T-helper 17 cell (primary cell): ENCODE data around the gene TXLNG. TPM values are rescaled to one million over a fixed set of nuclear protein-coding genes. Genes with fewer than 3 reads are reported as not detected.
A peak's percentile ranks its signal among the peaks of the same experiment; 100 is the strongest.

Experiments
- ATAC-seq: fragments of 150-1000 bp; cut with Tn5 transposase; 2 replicates; pipeline ENCODE4 v1.10.0; 2021; ENCODE audit warnings: mild to moderate bottlenecking, moderate library complexity
- DNase-seq, 3 donors: peaks; one replicate each; pipeline versions ENCODE4 v3.0.0 to v3.0.0-alpha.2; 2020 to 2021
- H3K9me3 ChIP-seq: one replicate; pipeline ENCODE4 v1.7.0; 2013; ENCODE audit warnings: low read length, mild to moderate bottlenecking; ENCODE audit not compliant: control insufficient read depth, poor library complexity, severe bottlenecking
- H3K27ac Mint-ChIP-seq: one replicate; pipeline ENCODE4 v1.8.0; 2022; ENCODE audit warnings: mild to moderate bottlenecking, moderate library complexity, mixed read lengths
- H3K27me3 Mint-ChIP-seq: one replicate; pipeline ENCODE4 v1.8.0; 2022; ENCODE audit warnings: mixed read lengths
- H3K36me3 Mint-ChIP-seq: one replicate; pipeline ENCODE4 v1.8.0; 2022; ENCODE audit warnings: low read depth, mixed read lengths
- H3K4me1 Mint-ChIP-seq: one replicate; pipeline ENCODE4 v1.8.0; 2022; ENCODE audit warnings: mild to moderate bottlenecking, mixed read lengths
- H3K4me3 Mint-ChIP-seq: one replicate; pipeline ENCODE4 v1.8.0; 2022; ENCODE audit warnings: mild to moderate bottlenecking, moderate library complexity, mixed read lengths
- total RNA-seq, 4 donors: library from RNA in 2 of 4; stranded (reverse) in 2 of 4; gene quantifications; one replicate each; pipeline ENCODE4 v1.2.3 and lab custom pipeline; 2022 to 2026

The TXLNG gene
- total RNA-seq, 2 donors from 2014 or later: 19.9 to 21.7 TPM

- no peak for ATAC-seq
- Mint-ChIP-seq H3K27ac (no peak overlapping the region), H3K27me3 (no peaks in the 10 kb centered on the region), H3K36me3 (no peaks in the 10 kb centered on the region), H3K4me1 (peaks cover 2% of the 10 kb centered on the region), H3K4me3 (no peak overlapping the region)
- H3K9me3 ChIP-seq: no peaks in the 10 kb centered on the region
- no peak for DNase-seq
Observed at GRCh38 chrX:16834806-16835205, 48.5 kb downstream of the TXLNG start.

DNA sequence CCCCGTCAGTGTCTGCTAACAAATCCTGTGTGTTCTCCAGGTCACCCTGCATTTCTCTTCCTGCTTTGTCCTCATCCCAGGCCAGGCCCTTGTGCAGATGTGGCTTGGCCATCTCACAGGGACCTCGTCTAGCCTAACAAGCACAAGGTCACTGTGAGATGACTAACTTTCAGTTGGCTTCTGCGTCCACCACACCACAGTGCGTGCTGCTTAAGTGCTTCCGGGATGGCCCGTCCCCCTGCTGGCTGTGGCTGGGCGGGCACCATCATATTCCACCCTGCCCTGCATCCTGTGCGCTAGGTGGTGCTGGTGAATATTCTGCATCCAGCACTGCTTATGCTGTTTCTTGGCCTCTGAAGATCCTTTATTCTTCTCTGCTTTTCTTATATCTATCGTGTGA, 50.1 kb downstream of the TXLNG start:
- no peak for DNase-seq
- no peaks in the 10 kb centered on the region for H3K9me3 ChIP-seq
- peak; percentile 65 for ATAC-seq
- Mint-ChIP-seq H3K27me3 (no peaks in the 10 kb centered on the region), H3K36me3 (no peaks in the 10 kb centered on the region), H3K27ac (peak overlapping the region; percentile 79), H3K4me1 (peaks cover 2% of the 10 kb centered on the region), H3K4me3 (peak overlapping the region; percentile 67)

DNA sequence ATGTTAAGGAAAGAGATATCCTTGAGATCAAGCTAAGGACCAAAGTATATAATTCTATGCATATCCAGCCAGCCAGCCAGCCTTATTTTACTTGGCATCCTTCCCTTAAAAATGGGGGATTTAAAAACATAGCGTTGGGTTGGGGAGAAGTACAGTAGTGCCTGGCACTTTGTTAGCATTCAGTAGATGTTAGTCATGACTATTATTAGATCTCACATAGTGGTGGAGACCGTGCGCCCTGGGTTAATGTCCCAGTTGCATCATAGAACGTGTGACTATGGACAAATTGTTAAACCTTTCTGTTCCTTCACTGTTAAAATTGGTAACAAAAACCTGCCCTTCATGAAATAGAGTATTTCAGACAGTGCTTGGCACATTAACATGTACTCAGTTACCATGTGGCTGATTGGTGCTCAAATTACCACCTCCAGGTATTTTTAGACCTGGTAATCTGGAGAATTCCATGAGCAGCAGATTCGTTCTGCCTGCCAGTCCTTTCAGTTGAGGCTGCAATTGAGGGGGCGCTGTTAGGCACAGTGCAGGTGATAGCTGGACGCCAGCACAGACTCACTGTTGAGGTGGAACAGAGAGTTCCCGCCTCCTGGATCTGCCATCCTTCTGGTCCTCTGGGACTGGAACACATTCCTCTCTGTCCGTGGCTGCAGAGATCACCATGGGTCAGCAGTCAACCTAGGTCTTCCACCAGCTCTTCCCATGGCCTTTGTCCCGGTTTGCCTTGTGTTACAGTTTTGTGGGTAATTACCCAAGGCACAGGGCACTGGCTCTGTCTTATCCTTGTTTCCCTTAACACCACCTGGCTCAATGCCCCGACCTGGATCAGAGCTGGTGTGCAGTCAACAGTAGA, 52.2 kb downstream of the TXLNG start:
- DNase-seq (no peak), ATAC-seq (no peak)
- H3K27ac Mint-ChIP-seq: peak overlapping the region; percentile 53
- H3K4me1 Mint-ChIP-seq: no peaks in the 10 kb centered on the region
- H3K9me3 ChIP-seq: no peaks in the 10 kb centered on the region
- no peaks in the 10 kb centered on the region for H3K36me3 Mint-ChIP-seq
- peak overlapping the region; percentile 49 for H3K4me3 Mint-ChIP-seq
- H3K27me3 Mint-ChIP-seq: no peaks in the 10 kb centered on the region

DNA sequence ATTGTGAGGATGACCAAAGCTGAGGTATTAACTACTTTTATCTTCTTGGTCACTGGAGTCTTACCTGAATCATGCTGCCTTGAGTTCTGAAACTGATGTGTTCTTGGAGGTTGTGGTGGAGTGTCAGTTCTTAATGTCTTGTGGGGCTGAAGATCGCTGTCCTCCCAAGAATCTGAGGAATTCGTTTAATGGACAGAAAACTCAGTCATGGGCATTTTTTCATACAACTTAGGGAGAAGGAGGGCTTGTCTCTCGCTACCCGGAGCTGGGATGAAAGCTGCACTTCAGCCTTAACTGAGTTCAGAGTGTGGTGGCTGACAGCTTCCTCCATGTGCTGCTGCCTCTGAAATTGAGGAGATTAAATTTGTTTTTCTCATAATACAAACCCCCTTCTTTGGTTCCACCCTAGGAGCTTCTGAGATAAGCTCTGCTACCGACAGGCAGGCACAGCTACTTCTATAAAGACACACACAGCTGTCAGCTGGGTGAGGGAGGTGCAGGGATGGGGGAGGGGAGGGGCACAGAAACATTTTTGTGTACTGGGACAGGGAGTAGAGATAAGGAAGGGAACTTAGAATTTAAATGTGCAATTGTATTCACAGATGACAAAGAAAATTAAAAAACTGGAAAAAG, 53.1 kb downstream of the TXLNG start:
- peak overlapping the region; percentile 53 for H3K27ac Mint-ChIP-seq

GRCh38 chrX:16839852-16840460, 53.7 kb downstream of the TXLNG start:
- peaks cover 2% of the 10 kb centered on the region for H3K4me1 Mint-ChIP-seq
- ATAC-seq: no peak
- no peak overlapping the region for H3K4me3 Mint-ChIP-seq
- DNase-seq: no peak
- H3K36me3 Mint-ChIP-seq: no peaks in the 10 kb centered on the region
- no peaks in the 10 kb centered on the region for H3K9me3 ChIP-seq
- no peaks in the 10 kb centered on the region for H3K27me3 Mint-ChIP-seq
- peak overlapping the region; percentile 53 for H3K27ac Mint-ChIP-seq

More for the DNA sequence above, 53.1 kb downstream of the TXLNG start:
- no peaks in the 10 kb centered on the region for H3K9me3 ChIP-seq
- Mint-ChIP-seq H3K4me1 (peaks cover 2% of the 10 kb centered on the region), H3K4me3 (peak overlapping the region; percentile 19), H3K36me3 (no peaks in the 10 kb centered on the region), H3K27me3 (no peaks in the 10 kb centered on the region)
- ATAC-seq (no peak), DNase-seq (no peak)

- H3K4me1 Mint-ChIP-seq: peaks cover 2% of the 10 kb centered on the region
- no peak for ATAC-seq
- no peak overlapping the region for H3K27ac Mint-ChIP-seq
- no peak overlapping the region for H3K4me3 Mint-ChIP-seq
- H3K9me3 ChIP-seq: no peaks in the 10 kb centered on the region
- H3K36me3 Mint-ChIP-seq: no peaks in the 10 kb centered on the region
- no peaks in the 10 kb centered on the region for H3K27me3 Mint-ChIP-seq
- DNase-seq: no peak
Observed at GRCh38 chrX:16842684-16843083, 56.4 kb downstream of the TXLNG start.

GRCh38 chrX:16843208-16843909, 57.1 kb downstream of the TXLNG start:
- H3K4me3 Mint-ChIP-seq: no peak overlapping the region
- ATAC-seq (no peak), DNase-seq (no peak)
- H3K9me3 ChIP-seq: no peaks in the 10 kb centered on the region
- H3K36me3 Mint-ChIP-seq: no peaks in the 10 kb centered on the region
- H3K27me3 Mint-ChIP-seq: no peaks in the 10 kb centered on the region
- no peak overlapping the region for H3K27ac Mint-ChIP-seq
- peaks cover 2% of the 10 kb centered on the region for H3K4me1 Mint-ChIP-seq

GRCh38 chrX:16845686-16846085, 59.4 kb downstream of the TXLNG start:
- H3K4me3 Mint-ChIP-seq: no peak overlapping the region
- DNase-seq (no peak), ATAC-seq (peak; percentile 27)
- no peaks in the 10 kb centered on the region for H3K36me3 Mint-ChIP-seq
- H3K9me3 ChIP-seq: no peaks in the 10 kb centered on the region
- no peak overlapping the region for H3K27ac Mint-ChIP-seq
- H3K4me1 Mint-ChIP-seq: peaks cover 2% of the 10 kb centered on the region
- H3K27me3 Mint-ChIP-seq: no peaks in the 10 kb centered on the region

DNA sequence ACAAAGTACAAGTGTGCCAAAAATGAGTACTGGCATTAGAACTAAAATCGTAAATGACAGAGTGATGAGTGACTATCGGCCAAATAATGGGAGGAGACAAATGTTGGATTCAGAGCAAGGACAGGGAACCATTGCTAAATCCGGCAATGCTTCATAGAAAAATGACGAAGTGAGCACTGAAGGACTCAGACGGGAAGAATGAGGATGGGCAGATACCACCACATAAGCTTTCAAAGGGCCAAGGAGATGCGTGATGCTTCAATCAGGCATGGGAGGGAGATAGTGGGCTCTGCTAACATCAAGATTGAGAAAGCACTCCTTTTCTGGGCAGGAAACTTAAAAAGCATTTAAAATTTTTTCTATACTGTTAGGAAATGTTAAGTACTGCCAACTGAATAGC, 62.3 kb downstream of the TXLNG start:
- H3K9me3 ChIP-seq: no peaks in the 10 kb centered on the region
- peaks cover 1% of the 10 kb centered on the region for H3K4me1 Mint-ChIP-seq
- no peaks in the 10 kb centered on the region for H3K27me3 Mint-ChIP-seq
- DNase-seq: no peak
- H3K36me3 Mint-ChIP-seq: peaks cover 2% of the 10 kb centered on the region
- H3K4me3 Mint-ChIP-seq: peak overlapping the region; percentile 15
- H3K27ac Mint-ChIP-seq: no peak overlapping the region
- no peak for ATAC-seq

DNA sequence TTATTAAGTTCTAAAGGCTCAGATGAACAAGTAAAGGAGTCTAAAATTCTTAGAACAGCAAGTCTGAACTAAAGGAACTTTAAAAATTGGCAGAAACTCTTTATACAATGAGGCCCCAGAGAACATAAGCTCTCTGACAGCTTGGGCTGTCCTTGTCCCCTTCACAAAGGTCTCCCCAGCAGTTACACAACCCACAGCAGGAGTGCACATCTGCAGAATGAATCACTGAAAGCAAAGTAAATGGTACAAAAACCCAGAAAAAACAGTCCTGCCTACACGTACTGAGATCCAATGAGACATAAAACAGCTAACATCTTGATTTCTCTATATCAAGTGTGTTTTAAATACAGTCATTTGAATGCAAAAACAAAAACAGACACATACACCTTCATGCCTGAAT, 65.2 kb downstream of the TXLNG start:
- H3K27ac Mint-ChIP-seq: no peak overlapping the region

GRCh38 chrX:16851827-16852226, 65.6 kb downstream of the TXLNG start:
- no peaks in the 10 kb centered on the region for H3K4me1 Mint-ChIP-seq

More for the DNA sequence above, 65.2 kb downstream of the TXLNG start:
- H3K36me3 Mint-ChIP-seq: peaks cover 2% of the 10 kb centered on the region
- H3K4me3 Mint-ChIP-seq: no peak overlapping the region
- H3K27me3 Mint-ChIP-seq: no peaks in the 10 kb centered on the region
- ATAC-seq: no peak
- DNase-seq: no peak
- no peaks in the 10 kb centered on the region for H3K9me3 ChIP-seq
- H3K4me1 Mint-ChIP-seq: no peaks in the 10 kb centered on the region

DNA sequence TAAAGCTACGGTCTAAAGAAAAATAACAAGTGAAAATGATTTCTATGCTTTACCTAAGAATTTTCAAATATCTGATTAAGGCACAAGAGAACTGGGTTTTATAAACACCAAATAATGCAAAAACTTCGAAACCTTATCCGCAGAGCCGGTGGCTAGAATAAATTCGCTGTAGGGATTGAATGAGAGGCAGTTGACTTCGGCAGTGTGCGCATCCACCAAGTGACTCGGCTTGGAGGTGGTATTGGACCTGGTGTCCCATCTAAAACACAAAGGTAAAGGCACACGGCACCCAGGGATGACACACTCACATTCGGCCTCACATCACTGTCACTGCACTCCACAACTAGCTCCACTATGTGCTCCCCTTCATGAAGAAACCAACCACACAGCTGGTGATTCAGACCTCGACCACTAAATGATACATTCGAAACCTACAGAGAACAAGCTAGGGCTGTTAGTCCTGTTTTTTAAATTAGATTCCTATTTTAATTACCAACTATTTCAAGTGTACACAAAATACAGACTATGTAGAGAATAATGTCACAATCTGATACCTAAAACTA, 66.4 kb downstream of the TXLNG start:
- DNase-seq: no peak
- peak overlapping the region; percentile 15 for H3K4me3 Mint-ChIP-seq

More at GRCh38 chrX:16851827-16852226, 65.6 kb downstream of the TXLNG start:
- Mint-ChIP-seq H3K27ac (no peak overlapping the region), H3K27me3 (no peaks in the 10 kb centered on the region), H3K4me3 (no peak overlapping the region), H3K36me3 (peaks cover 2% of the 10 kb centered on the region)
- ATAC-seq: no peak
- no peaks in the 10 kb centered on the region for H3K9me3 ChIP-seq
- no peak for DNase-seq

DNA sequence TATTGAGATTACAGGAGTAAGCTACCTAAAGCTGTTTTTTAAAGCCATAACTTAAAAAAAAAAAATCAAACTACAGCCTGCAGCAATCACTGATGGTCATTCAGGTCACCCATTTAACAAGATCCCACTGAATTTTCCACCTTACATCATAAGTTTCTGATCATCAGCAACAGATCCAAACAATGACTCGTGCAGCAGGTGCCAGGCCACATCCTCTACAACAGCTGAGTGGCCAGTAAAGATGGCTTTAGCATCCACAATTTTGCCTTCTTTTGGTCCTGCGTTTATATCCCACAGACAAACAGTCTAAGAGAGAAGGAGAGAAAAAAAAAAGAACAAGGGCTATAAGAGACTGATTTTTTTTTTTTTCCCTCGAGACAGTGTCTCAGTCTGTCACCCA, 67.3 kb downstream of the TXLNG start:
- DNase-seq (no peak), ATAC-seq (peak; percentile 52)
- no peaks in the 10 kb centered on the region for H3K27me3 Mint-ChIP-seq
- H3K4me1 Mint-ChIP-seq: no peaks in the 10 kb centered on the region
- peak overlapping the region; percentile 54 for H3K27ac Mint-ChIP-seq
- H3K4me3 Mint-ChIP-seq: no peak overlapping the region
- no peaks in the 10 kb centered on the region for H3K9me3 ChIP-seq
- H3K36me3 Mint-ChIP-seq: peaks cover 2% of the 10 kb centered on the region

More for the DNA sequence above, 66.4 kb downstream of the TXLNG start:
- no peaks in the 10 kb centered on the region for H3K27me3 Mint-ChIP-seq
- H3K36me3 Mint-ChIP-seq: peaks cover 2% of the 10 kb centered on the region
- no peaks in the 10 kb centered on the region for H3K9me3 ChIP-seq
- H3K4me1 Mint-ChIP-seq: no peaks in the 10 kb centered on the region
- ATAC-seq: peak; percentile 54
- H3K27ac Mint-ChIP-seq: no peak overlapping the region
